Glomerular visceral epithelial cell (primary cell): ENCODE measurements around the gene OPN4.
"Not testable (repeated sequence)": the region's sequence is repeated elsewhere in the genome, so short reads cannot be mapped to it uniquely, and the experiment has no call there.

Source experiments
- DNase-seq: peaks from one replicate; pipeline ENCODE4 v3.0.0-alpha.2; 2016; ENCODE audit errors: extremely low spot score

OPN4 gene

DNA sequence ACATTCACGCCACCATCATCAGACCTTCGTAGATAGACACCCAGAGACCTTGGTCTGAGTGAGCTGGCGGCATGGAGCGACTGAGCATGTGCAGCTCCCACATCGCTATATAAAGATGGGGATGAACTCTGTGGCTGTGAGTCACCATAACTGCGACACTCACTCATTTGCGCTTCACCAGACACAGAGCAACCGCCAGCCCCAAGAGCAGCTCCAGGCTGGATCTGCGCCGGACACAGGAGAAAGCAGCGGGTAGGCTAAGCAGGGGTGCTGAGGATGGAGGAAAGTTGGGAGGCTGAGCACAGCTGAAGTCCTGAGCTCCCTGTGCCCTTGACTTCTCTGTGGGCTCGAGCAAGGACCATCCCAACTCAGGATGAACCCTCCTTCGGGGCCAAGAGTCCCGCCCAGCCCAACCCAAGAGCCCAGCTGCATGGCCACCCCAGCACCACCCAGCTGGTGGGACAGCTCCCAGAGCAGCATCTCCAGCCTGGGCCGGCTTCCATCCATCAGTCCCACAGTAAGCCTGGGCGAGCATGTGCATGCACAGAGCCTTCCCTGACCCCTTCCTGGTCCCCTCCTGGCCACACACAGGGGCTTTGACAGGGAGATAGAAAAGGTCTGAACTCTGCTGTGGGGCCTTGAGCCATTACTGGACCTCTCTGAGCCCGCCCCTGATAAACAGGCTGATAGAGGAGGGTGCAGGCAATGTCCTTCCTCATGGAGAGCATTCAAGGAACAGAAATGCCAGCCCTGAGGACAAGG is at the start of gene OPN4:
TSS of gene OPN4 (plus strand) at position 137 of the 762 bp plus-strand sequence. CDS start at position 374, 237 bp downstream.
- peak; percentile 84 for DNase-seq

DNA sequence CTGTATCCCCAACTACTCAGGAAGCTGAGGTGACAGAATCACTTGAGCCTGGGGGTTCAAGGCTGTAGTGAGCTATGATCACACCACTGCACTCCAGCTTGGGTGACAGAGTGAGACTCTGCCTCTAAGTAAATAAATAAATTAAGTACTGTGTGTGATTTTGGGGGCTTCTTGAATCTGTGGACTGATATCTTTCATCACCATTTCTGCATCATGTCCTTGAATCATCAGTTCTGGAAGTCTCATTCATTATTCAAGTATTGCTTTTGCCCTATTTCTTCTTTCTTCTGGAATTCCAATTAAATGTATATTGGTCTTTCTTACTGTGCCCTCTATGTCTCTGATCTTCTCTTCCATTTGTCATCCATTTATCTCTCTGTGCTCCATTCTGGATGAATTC is 46.7 kb upstream of the OPN4 start:
- no peak for DNase-seq

DNA sequence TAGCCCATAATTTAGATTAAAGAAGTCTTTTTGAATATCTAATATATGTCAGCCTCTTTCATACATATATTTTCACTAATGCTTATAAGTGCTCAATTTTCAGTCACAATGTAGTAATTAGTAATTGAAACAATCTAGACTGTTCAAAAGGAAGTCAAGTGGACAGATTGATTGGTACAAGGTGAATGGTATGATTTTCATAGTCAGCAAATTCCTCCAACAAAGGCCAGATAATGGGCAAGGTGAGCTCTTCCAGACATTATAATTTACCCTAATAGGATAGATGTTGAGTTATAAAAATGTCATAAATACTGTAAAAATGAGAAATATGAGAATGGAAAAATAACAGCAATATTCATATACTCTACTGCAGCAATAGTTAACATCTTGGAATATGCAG is 44.4 kb upstream of the OPN4 start:
- DNase-seq = no peak

- no peak for DNase-seq
Observed at GRCh38 chr10:86611386-86611785, 43.0 kb upstream of the OPN4 start.

DNA sequence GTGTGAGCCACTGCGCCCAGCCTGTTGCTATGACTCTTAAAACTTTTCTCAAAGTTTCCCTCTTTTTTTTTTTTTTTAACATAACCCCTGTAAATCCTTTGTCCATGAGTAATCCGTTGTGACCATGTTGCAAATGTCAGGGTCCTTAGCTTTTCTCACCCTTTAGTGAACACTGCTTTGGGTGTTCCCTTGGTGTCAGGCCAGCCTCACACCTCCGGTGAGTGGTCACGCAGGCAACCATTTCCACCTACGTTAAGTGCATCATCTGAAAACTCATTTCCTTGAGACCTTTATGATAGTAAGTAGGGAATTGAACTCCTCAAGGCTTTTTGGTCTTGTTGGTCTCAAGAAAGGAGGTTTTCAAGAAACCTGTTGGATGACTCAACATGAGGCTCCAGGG is 41.3 kb upstream of the OPN4 start:
- no peak for DNase-seq

DNA sequence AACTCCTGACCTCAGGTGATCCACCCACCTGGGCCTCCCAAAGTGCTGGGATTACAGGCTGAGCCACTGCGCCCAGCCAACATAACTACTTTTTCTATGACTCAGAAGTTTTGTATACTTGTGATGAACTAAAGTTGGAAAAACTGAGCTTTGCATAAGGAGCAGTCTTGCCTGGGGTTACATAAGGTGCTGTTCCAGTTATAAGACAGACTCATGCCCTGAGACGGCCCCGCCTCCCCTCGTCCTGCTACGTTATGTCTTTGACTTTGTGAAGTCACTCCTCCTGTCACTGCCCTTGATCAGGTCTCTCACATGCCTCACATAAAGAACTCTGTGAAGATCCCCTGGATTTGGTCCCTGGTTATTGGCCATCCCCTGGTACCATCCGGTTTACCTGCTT is 40.4 kb upstream of the OPN4 start:
- DNase-seq = no peak

GRCh38 chr10:86614853-86615252 is 39.5 kb upstream of the OPN4 start:
- no peak for DNase-seq

- DNase-seq = not testable (repeated sequence)
Observed at GRCh38 chr10:86617278-86617677, 37.1 kb upstream of the OPN4 start.

DNA sequence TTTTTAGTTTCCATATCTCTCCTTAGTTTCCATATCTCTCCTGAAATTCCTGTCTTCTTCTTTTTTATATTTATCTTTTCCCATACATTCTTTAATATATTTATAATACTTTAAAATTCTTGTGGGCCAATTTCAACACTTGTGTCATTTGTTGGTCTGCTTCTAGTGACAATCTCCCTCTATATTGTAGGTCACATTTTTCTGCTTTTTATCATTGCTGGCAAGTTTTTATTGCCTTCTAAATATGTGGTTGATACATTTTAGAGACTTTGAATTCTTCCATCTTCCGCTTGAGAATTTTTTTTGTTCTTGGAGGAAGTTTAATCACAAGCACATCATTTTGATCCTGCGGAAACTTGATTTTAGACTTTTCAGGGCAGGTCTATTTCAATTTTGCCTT is 26.0 kb upstream of the OPN4 start:
- no peak for DNase-seq

DNA sequence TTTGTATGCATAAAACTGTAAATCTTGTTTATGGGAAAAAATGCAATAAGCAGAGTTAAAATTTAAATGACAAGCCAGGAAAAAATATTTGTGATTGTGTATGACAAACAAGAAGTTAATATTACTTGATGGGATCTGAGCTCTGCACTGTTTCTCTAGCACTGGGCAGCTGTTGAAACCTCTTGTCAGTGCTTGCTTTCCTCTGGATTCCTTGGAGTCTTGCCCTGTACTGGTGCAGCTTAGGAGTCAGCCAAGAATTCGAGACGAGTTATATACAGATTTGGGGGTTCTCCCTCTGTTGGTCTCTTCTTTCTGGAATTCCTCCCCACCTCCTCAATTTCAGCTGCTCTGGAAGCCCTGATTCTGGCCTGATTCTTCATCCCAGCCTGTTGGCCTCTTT is 24.3 kb upstream of the OPN4 start:
- DNase-seq = no peak

GRCh38 chr10:86632009-86632800 is 22.1 kb upstream of the OPN4 start:
- no peak for DNase-seq

DNA sequence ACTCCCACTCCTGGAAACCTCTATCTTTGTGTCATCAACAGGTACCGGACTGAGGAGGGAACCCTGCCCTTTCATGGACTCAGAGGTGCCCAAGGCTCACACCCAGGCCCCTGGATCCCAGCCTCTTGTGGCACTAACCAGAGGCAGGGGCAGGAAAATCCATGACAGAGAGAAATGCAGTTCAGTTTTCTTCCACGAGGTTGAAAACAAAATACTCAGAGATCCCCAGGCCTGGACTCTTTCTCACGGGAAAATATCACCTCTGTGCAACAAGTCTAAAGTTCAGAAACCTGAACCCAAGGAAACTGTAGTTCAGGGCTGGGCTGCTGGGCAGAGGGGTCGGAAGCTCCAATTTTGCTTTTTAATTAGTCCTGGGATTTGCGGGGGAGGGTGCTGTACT is 21.4 kb upstream of the OPN4 start:
- DNase-seq = no peak

DNA sequence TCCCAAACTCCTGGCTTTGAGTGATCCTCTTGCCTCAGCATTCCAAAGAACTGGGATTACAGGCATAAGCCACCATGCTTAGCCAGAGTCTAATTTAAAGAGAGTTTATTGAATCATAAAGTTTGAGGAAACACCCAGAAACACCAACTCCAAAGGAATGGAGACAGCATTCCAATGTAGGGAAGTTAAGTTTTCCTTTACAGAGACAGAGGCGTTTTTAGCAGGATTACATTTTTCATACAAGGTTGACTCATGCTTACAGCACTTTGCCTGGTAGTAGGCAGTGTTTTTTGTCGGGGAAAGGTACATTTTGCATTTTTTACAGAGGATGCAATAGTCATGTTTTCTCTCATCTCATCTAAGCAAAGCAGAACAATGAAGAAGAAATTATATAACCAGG is 18.9 kb upstream of the OPN4 start:
- DNase-seq = no peak

GRCh38 chr10:86636311-86636710 is 18.0 kb upstream of the OPN4 start:
- DNase-seq = no peak

GRCh38 chr10:86642021-86642420 is 12.3 kb upstream of the OPN4 start:
- DNase-seq = no peak

GRCh38 chr10:86642499-86642898 is 11.8 kb upstream of the OPN4 start:
- no peak for DNase-seq

DNA sequence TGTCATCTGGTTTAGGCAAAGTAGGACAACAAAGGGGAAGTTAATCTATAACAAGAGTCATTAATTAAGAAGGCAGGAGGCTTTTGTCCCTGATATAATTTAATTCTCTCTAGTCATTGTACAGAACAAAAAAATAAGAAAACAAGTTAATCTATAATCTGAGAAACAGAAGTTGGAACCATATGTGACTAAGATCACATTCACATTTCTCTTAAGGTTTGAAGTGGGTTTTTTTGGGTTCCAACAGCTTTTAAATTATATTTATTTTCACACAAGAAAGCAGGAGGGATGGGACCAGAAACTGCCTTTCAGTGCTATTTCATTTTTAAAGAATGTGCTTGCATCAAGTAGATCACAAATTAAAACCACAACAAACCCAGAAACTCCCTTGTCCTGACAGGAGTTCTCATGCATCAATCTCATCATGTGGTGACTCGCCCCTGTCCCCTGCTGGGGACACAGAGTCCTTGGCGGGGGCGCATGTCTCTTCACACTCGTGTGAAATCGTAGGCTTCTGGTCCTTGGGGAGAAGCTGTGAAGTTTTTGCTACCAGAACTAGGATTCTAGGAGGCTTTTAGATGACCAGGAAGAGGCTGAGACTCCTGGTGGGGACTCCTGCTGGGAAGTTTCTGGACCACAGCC is 10.1 kb upstream of the OPN4 start:
- peak; percentile 25 for DNase-seq

DNA sequence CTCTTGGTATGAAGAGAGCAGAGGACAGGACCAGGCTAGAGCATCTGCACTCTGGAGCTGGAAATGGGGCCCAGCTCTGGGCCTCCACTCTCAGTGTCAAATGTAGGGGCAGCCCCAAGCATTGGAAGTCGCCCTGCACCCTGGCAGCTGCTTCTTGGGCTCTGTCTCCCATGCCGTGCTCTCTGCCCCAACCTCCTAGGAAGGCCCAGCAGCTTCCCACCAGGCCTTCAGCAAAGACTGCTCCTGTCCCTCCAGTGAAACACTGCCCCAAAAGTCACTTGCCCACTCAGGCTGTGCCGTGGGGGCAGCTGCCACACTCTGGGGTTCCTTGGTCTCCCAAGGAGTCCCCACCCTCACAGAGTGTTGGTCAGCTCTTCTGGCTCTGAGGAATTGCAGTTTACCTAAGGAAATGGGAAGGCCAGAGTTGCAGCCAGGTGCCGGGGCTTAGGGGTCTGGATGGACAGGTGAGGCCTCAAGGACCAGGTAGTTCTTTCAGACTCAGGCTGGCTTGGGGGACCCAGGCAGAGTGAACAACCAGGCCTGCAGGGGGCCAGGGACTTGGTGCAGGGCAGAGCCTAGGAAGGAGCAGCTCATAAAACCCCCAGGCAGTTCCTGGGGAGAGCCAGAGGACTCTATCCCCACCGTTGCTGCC is 9.4 kb upstream of the OPN4 start:
- no peak for DNase-seq

DNA sequence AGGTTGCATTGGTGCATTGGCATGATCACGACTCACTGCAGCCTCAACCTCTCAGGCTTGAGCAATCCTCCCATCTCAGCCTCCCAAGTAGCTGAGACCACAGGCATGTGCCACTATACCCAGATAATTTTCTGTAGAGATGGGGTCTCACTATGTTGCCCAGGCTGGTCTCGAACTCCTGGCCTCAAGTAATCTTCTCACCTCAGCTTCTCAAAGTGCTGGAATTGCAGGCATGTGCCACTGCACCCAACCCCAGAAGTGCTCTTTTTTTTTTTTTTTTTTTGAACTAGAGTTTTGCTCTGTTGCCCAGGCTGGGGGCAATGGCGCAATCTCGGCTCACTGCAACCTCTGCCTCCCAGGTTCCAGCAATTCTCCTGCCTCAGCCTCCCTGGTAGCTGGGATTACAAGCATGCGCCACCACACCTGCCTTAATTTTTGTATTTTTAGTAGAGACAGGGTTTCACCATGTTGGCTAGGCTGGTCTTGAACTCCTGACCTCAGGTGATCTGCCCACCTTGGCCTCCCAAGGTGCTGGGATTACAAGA is 8.7 kb upstream of the OPN4 start:
- DNase-seq = not testable (repeated sequence)

- no peak for DNase-seq
Observed at GRCh38 chr10:86646532-86646931, 7.8 kb upstream of the OPN4 start.

DNA sequence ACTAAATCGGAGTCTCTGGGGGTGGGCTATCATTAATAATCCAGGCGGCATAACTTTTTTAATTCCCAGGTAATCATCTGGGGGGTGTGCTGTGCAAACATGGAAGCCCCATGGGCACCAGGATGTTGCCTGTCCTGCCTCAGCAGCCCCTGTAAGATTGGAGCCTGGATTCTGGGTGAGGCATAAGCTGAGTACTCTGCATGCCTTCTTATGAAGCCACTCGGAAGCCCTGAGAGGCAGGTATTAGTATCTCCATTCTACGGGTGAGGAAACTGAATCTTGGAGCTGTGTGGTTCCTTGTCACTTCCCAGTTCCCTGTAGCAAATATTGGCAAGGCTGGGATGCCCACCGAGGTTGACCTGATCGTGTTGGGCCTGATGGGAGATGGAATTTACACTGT is 7.4 kb upstream of the OPN4 start:
- no peak for DNase-seq
